ENCODE measurements around the gene CCDC182.

DNA sequence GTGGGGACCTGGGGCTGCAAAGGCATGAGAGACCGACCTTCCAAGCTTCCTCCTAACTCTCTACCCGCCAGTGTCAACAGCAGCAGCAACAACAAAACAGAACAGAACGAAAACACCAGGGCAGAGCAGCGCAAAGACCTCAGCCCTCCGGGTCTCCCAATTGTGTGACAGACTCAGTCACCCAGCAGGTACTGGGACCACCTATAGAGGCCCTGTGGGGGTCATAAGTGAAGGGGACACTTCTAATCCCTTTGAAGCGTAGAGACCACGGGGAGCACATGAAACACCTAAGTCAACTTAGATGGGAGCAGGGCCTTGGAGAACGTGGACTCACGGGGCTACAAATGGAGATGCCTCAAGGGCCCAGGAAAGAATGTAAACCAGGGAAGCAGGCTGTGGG, 12.6 kb upstream of the CCDC182 start:
- TF ChIP-seq, protein P1, sequence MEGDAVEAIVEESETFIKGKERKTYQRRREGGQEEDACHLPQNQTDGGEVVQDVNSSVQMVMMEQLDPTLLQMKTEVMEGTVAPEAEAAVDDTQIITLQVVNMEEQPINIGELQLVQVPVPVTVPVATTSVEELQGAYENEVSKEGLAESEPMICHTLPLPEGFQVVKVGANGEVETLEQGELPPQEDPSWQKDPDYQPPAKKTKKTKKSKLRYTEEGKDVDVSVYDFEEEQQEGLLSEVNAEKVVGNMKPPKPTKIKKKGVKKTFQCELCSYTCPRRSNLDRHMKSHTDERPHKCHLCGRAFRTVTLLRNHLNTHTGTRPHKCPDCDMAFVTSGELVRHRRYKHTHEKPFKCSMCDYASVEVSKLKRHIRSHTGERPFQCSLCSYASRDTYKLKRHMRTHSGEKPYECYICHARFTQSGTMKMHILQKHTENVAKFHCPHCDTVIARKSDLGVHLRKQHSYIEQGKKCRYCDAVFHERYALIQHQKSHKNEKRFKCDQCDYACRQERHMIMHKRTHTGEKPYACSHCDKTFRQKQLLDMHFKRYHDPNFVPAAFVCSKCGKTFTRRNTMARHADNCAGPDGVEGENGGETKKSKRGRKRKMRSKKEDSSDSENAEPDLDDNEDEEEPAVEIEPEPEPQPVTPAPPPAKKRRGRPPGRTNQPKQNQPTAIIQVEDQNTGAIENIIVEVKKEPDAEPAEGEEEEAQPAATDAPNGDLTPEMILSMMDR (IDR thresholded peaks at IDR 0.05 in 8 of 11, conservative IDR thresholded peaks at IDR 0.05 in 3 of 11): no peak
- no peak for TF ChIP-seq POLR2AphosphoS5 (IDR thresholded peaks at IDR 0.05)

Data from spleen (tissue), 7 donors.